Activated effector memory CD4-positive, alpha-beta T cell treated with anti-CD3 and anti-CD28 coated beads, Interleukin-2, amount 50 U/mL, for 16 hours (primary cell): ENCODE measurements around the gene NPHP4.
"Not testable (repeated sequence)": the region's sequence is repeated elsewhere in the genome, so short reads cannot be mapped to it uniquely, and the experiment has no call there.

ENCODE experiments used
- DNase-seq: peaks from one replicate; pipeline ENCODE4 v3.0.0-alpha.2; 2020

NPHP4 gene

GRCh38 chr1:5909576-5910275, 82.5 kb downstream of the NPHP4 start:
- no peak for DNase-seq

- DNase-seq: no peak
These were observed 83.5 kb downstream of the NPHP4 start for GRCh38 chr1:5908461-5909375.

DNA sequence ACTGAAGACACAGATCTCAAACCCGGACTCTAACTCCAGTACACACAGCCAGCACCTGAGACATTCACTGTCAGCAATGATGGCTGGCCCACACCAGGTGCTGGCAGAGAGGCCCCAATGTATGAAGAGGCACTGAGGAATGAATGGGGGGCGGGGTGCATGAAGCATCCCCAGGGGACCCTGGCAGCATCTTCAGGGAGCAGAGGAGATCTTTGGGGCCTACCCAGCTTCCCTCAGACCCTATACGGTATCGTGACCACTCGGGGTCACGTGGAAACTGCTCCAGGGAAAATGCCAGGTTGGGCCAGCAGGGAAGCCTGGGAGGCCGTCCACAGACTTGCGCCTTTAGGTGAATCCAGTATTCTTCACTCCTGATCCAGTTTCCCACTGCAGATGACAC, 84.3 kb downstream of the NPHP4 start:
- DNase-seq: no peak

DNA sequence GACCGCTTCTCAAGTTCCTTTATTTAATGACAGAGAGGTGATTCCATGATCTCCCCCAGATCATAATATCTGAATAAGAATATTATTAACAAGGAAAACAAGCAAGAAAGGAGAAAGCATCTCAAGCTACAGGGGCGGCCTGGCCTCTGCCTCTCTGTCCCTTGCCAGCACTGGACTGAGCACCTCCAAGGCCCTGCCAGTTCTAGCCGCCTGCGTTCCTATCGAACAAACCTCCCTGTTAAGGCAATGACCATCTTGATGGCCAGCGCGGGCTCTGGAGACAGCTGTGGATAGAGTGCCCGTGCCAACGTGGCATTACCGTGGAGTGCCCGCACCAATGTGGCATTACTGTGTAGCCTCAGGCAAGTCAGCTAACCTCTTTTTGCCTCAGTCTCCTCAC, 84.8 kb downstream of the NPHP4 start:
- peak; percentile 34 for DNase-seq

GRCh38 chr1:5906966-5907365, 85.3 kb downstream of the NPHP4 start:
- peak; percentile 27 for DNase-seq

GRCh38 chr1:5906116-5906515, 86.1 kb downstream of the NPHP4 start:
- DNase-seq: peak; percentile 33

DNA sequence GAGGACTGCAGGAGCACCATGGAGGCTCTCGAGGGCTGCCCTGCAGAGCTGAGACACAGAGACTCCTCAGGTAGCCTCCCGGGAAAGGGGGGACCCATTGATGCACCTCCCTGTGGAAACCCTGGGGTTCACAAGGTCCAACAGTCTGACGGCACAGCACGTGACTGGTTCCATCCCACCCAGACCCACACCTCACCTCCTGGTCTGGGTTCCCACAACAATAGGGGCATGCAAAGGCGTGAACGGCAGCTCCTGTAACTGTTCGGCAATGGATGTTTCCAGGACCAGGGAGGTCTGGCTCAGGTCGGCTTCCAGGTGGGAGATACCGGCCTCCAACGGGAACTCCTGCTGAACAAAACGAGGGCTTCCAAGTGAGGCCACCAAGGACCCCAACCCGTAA, 86.8 kb downstream of the NPHP4 start:
- peak; percentile 28 for DNase-seq

DNA sequence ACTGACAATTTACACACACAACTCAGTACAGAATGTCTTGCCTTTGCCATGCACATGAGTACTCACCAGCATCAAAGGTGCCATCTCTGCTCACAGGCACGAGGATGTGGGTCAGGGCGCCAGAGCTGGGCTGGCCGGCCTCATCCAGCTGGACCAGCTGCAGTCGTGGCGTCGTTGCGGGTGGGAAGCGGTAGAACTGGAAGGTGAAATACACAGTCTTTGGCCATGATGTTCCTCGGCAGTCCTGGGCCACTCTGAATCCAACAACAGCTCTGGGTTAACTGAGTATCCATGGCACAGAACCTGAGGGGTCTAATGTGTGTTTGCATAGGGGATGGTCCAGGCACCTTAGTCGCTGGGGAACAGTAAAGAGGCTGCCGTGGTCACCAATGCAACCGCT, 87.7 kb downstream of the NPHP4 start:
- peak; percentile 45 for DNase-seq

GRCh38 chr1:5903680-5904079, 88.5 kb downstream of the NPHP4 start:
- DNase-seq: peak; percentile 21

GRCh38 chr1:5903031-5903430, 89.2 kb downstream of the NPHP4 start:
- DNase-seq: no peak

DNA sequence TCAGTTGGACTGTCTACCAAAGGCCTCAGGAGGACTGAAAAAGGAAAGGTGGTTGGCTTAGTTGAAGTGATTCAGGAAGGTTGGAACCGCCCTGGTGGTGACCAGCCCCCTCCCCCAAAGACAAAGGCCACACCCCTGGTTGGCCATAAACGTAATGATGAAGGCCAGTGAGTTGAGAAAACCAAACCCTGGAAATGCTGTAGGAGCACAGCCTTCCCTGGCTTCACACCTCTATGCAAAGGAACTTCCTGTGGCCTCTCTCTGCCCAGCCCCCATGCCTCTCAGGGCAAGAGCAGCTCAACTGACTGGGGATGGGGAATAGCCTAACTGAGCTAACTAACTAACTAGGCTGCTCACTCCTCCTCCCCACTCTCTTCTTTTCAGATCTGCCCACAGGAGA, 90.4 kb downstream of the NPHP4 start:
- peak; percentile 33 for DNase-seq

DNA sequence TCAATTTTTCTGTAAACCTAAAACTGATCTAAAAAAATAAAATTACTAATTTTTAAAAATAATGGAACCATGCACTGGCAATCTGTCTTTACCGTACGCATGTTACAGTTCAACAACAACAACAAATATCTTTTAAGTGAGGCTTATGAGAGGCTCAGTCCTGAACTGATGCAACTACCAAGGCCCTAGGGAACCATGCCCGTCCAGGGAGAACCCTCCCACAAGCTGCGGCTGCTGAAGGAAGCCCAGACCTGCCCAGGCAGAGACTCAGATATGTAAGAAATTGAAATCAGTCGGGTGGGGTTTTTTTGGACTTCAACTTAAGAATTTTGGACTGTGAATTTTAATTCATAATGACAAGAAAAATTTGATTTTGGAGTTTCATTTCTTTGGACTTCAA, 91.1 kb downstream of the NPHP4 start:
- peak; percentile 25 for DNase-seq

DNA sequence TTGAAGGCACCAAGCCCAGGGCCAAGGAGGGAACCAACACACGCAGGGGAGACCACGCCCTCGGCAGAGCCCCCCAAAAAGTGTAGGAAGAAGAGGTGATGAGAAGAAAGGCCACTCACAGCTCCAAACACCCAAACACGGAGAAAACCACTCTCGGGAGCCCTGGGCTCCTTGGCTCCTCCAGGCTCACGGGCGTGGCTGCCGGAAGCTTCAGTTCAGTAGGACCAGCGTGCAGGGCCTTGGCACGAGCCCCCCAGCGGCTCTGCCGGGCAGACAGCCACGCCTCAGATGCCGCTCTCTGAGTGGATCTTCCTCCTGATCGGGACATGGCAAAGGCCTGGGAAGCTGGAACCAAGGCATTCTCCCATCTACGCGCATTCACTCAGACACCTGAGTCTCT, 94.0 kb downstream of the NPHP4 start:
- DNase-seq: no peak

- no peak for DNase-seq
These were observed 95.2 kb downstream of the NPHP4 start for GRCh38 chr1:5896706-5897660.

DNA sequence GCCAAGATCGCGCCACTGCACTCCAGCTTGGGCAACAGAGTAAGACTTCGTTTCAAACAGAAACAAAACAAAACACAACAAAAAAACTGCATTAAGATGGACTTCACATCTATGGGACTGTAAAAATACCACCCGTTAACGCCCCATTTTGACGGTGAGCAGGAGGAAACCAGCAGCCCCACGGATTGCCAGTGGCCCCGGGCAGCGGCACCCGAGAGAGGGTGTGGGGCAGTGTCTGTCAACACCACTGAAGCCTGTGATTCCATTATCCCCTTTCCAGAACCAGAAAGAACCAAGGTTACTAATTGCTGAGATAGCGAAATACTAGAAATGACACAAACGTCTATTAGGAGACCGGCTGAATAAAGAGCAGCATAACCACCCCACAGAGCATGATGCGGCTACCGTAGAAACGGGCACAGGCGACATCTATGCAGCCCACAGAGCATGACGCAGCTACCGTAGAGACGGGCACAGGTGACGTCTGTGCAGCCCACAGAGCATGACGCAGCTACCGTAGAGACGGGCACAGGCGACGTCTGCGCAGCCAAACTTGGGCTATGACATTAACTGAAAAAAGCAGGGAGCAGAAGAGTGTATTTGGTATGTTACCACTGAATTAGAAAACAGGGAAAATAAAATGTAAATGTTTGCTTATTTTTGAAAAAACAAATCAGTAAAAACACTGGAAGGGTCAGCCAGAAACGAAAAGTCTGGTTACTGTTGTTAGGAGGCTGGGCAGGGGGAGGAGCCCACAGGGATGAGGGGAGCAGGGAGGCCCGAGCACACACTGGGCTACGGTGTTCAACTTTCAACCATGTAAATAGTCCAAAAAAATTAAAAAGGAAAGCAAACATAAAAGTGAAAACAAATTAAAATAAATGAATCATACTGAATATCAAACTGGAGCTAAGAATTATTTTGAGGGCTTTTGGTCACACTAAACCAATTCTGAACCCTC, 96.5 kb downstream of the NPHP4 start:
- no peak for DNase-seq

- not testable (repeated sequence) for DNase-seq
These were observed 98.4 kb downstream of the NPHP4 start for GRCh38 chr1:5893699-5894278.

DNA sequence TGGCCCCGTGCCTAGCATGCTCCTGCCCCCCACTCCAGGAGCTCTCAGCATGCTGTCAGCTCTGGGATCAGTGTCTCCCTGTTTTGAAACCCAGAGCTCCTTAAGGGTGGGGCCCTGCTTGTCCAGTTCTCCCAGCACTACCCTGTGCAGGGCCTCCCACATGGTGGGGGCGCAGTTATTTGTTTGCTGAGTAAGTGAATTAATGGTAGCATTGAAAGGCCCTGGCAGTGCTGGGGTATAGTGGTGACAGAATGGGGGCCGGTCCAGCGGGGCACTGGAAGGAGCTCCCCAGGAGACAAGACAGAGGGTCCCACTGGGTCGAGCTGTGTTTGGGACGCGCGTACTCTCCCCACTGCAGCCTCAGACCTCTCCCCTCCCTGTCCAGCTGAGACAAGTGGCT, 99.9 kb downstream of the NPHP4 start:
- no peak for DNase-seq

GRCh38 chr1:5891736-5892135, 100.5 kb downstream of the NPHP4 start:
- no peak for DNase-seq

DNA sequence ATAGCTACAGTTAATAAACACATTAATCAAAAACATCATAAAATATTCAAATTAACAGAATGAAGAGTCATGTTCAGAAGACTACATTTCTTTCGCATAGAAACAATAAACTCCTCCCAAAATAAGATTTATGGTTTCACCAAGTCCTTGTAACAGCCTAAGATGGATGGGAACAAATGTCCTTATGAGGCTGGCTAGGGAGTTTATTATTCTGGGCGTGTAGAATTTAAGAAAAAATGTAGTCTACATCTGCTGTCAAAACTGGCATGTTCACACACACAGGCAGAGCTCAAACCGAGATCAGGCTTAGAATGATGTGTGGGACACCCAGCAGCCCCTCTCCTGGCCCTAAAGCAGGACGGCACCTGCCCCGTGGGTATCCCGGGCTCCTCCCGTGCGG, 101.1 kb downstream of the NPHP4 start:
- no peak for DNase-seq

DNA sequence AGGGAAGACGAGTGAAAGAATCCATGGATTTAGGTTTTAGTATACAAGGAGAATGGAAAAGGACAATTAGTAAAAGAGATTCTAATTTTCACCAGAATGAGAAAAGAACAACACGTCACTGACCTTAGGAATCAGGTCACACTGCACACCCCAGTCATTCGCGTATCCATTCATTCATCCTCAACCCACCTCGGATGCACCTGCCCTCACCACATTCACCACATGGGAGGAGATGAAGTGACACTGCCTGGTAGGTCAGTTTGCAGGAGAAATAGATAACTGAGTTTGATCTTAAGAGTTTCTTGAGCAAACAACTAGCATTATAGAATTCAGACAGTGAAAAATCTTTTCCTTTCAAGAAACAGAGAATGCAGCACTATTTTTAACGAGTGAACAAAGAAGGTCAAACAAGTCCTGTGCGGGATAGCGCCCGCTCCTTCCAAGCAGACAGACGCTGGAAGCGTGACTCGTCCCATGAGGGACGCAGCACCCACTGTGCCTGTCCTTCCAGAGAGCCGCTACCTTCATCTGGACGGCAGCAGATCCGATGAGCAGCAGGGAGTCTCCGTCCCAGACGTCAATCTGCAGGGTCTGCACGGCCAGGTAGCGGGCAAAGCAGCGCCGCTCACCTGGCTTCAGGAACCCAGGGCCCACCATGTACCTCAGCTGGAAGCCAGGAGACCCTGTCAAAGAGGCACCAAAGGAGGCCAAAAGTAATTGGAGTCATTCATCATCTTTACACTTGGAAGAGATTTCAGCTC, 101.7 kb downstream of the NPHP4 start:
- no peak for DNase-seq

- no peak for DNase-seq
These were observed 102.3 kb downstream of the NPHP4 start for GRCh38 chr1:5889901-5890300.
